Ovary (tissue), 3 donors: Measurements from ENCODE around the gene MYADML2.

Experiments
- POLR2A ChIP-seq: fragments of 450-650 bp; IDR thresholded peaks from one replicate; pipeline ENCODE4 v1.6.1; 2017; ENCODE audit warnings: antibody characterized with exemption, mild to moderate bottlenecking, moderate library complexity
- TF ChIP-seq, protein P1 (sequence below), 3 donors: fragments of 450-650 bp in 2 of 3; fragments of 200-600 bp in 1 of 3; IDR thresholded peaks; one replicate each; pipeline versions ENCODE4 v1.5.1 to v1.8.0; 2016 to 2022; ENCODE audit warnings: antibody characterized with exemption in 3 of 3, mild to moderate bottlenecking in 1 of 3
- donor health status: DM: no; HTN: no; CAD: no.

DNA sequence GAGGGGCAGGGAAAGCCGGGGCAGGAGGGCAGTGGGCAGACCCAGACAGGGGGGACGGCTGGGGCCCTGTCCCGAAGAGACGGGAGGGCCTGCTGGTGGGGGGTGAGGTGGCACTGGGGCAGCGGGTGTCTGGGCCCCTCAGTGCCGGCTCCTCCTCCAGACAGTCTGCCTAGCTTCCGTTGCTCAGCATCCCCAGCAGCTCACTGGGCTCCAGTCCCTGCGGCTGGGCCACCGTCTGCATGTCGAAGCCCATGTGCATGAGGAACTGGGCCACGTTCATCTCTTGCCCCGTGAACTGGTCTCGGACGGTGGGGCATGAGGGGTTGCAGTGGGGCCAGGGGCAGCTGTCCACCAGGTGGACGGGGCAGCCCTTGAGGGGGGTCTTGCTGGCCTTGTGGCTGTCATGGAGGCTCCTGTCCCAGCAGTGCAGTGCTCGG, 5.8 kb upstream of the MYADML2 start:
- TF ChIP-seq, protein P1, sequence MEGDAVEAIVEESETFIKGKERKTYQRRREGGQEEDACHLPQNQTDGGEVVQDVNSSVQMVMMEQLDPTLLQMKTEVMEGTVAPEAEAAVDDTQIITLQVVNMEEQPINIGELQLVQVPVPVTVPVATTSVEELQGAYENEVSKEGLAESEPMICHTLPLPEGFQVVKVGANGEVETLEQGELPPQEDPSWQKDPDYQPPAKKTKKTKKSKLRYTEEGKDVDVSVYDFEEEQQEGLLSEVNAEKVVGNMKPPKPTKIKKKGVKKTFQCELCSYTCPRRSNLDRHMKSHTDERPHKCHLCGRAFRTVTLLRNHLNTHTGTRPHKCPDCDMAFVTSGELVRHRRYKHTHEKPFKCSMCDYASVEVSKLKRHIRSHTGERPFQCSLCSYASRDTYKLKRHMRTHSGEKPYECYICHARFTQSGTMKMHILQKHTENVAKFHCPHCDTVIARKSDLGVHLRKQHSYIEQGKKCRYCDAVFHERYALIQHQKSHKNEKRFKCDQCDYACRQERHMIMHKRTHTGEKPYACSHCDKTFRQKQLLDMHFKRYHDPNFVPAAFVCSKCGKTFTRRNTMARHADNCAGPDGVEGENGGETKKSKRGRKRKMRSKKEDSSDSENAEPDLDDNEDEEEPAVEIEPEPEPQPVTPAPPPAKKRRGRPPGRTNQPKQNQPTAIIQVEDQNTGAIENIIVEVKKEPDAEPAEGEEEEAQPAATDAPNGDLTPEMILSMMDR (IDR thresholded peaks at IDR 0.05) = no peak
- TF ChIP-seq POLR2A = no peak
